GM12892 (cell line): ENCODE measurements around the gene LTV1.

Experiments used
- POLR2A ChIP-seq: IDR thresholded peaks from 2 replicates; pipeline ENCODE4 v1.6.1; 2011; ENCODE audit warnings: low read depth, low read length, control low read depth
- TAF1 ChIP-seq: IDR thresholded peaks from 2 replicates; pipeline ENCODE4 v1.6.1; 2011; ENCODE audit warnings: low read depth, mild to moderate bottlenecking, control low read depth, low read length, borderline replicate concordance

- TF ChIP-seq POLR2A (no peak), TAF1 (no peak)
Measured at GRCh38 chr6:143912671-143913070, 69.5 kb downstream of the LTV1 start.
